Measurements from ENCODE around the gene CAMK2N2.

CAMK2N2 gene

GRCh38 chr3:184258926-184259325 is 2.4 kb downstream of the CAMK2N2 start:
- H3K4me1 ChIP-seq (ENCODE audit: control insufficient read depth in 5 of 5, insufficient read depth in 5 of 5, low read length in 5 of 5) = peaks cover 2 to 29% (median 22%) of the 10 kb centered on the region in 5 donors
- peaks cover 23 to 41% (median 32%) of the 10 kb centered on the region in 5 donors for H3K27me3 ChIP-seq (ENCODE audit: control insufficient read depth in 5 of 5, insufficient read depth in 4 of 5, low read length in 5 of 5)
- H3K27ac ChIP-seq (ENCODE audit: low read depth, low read length) = no peak overlapping the region
- no peak overlapping the region for H3K9ac ChIP-seq (ENCODE audit: low read length in 5 of 5)
- H3K9me3 ChIP-seq (ENCODE audit: control insufficient read depth in 5 of 5, low read length in 5 of 5) = no peaks in the 10 kb centered on the region
- no peaks in the 10 kb centered on the region for H3K36me3 ChIP-seq (ENCODE audit: control insufficient read depth in 5 of 5, insufficient read depth in 5 of 5, low read length in 5 of 5)
- H3K4me3 ChIP-seq (ENCODE audit: low read depth in 1 of 5, low read length in 5 of 5) = no peak overlapping the region

- Histone ChIP-seq H3K36me3 (ENCODE audit: control insufficient read depth in 5 of 5, insufficient read depth in 5 of 5, low read length in 5 of 5) (no peaks in the 10 kb centered on the region), H3K4me1 (ENCODE audit: control insufficient read depth in 5 of 5, insufficient read depth in 5 of 5, low read length in 5 of 5) (peaks cover 2 to 23% (median 21%) of the 10 kb centered on the region in 5 donors), H3K27ac (ENCODE audit: low read depth, low read length) (no peak overlapping the region), H3K27me3 (ENCODE audit: control insufficient read depth in 5 of 5, insufficient read depth in 4 of 5, low read length in 5 of 5) (peaks cover 17 to 31% (median 24%) of the 10 kb centered on the region in 5 donors), H3K9ac (ENCODE audit: low read length in 5 of 5) (no peak overlapping the region), H3K9me3 (ENCODE audit: control insufficient read depth in 5 of 5, low read length in 5 of 5) (no peaks in the 10 kb centered on the region), H3K4me3 (ENCODE audit: low read depth in 1 of 5, low read length in 5 of 5) (no peak overlapping the region)
Observed at GRCh38 chr3:184257083-184257915, 4.1 kb downstream of the CAMK2N2 start.

GRCh38 chr3:184255291-184256039 is 5.9 kb downstream of the CAMK2N2 start:
- H3K27ac ChIP-seq (ENCODE audit: low read depth, low read length) = no peak overlapping the region
- no peak overlapping the region for H3K9ac ChIP-seq (ENCODE audit: low read length in 5 of 5)
- H3K9me3 ChIP-seq (ENCODE audit: control insufficient read depth in 5 of 5, low read length in 5 of 5) = no peaks in the 10 kb centered on the region
- H3K27me3 ChIP-seq (ENCODE audit: control insufficient read depth in 5 of 5, insufficient read depth in 4 of 5, low read length in 5 of 5) = peaks cover 9 to 18% (median 14%) of the 10 kb centered on the region in 5 donors
- H3K36me3 ChIP-seq (ENCODE audit: control insufficient read depth in 5 of 5, insufficient read depth in 5 of 5, low read length in 5 of 5) = no peaks in the 10 kb centered on the region
- peaks cover 0 to 9% (median 8%) of the 10 kb centered on the region in 5 donors for H3K4me1 ChIP-seq (ENCODE audit: control insufficient read depth in 5 of 5, insufficient read depth in 5 of 5, low read length in 5 of 5)
- H3K4me3 ChIP-seq (ENCODE audit: low read depth in 1 of 5, low read length in 5 of 5) = no peak overlapping the region

DNA sequence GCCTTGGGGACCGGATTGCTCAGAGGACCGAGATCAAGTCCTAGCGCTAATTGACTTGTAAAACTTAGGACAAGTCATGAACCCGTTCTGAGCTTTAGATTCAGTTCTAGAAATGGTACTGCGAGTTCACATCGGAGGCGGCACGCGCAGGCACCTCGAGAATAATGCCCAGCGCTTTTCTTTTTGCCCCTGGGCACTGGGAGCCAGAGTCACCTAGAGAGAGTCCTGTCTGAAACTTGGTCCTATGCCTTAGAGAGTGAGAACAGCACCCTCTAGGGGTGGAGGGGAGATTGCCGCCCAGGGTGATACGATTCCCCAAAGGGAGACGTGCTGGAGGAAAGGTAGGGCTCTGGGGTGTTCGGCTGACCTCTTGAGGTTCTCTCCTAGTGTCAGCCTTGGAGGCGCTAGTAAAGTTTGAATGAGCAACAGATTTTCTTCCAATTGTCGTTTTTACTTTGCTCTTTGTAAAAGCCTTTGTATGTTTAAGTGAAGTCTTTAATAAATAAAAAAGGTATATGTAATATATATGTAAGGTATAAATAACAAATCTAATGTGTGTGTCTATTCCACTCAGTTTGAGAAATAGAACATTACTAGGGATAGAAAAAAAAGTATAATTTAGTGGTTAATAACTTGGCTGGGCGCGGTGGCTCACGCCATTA is 11.1 kb downstream of the CAMK2N2 start:
- Histone ChIP-seq H3K4me3 (ENCODE audit: low read depth in 1 of 5, low read length in 5 of 5) (peak overlapping the region; percentile 77 to 98 (median 95)), H3K9ac (ENCODE audit: low read length in 5 of 5) (peak overlapping the region in 4 of 5 donors; percentile 84 to 94 (median 87)), H3K4me1 (ENCODE audit: control insufficient read depth in 5 of 5, insufficient read depth in 5 of 5, low read length in 5 of 5) (peaks cover 4 to 27% (median 21%) of the 10 kb centered on the region in 5 donors), H3K27me3 (ENCODE audit: control insufficient read depth in 5 of 5, insufficient read depth in 4 of 5, low read length in 5 of 5) (no peaks in the 10 kb centered on the region), H3K36me3 (ENCODE audit: control insufficient read depth in 5 of 5, insufficient read depth in 5 of 5, low read length in 5 of 5) (peaks cover 0 to 5% (median 4%) of the 10 kb centered on the region in 5 donors), H3K9me3 (ENCODE audit: control insufficient read depth in 5 of 5, low read length in 5 of 5) (no peaks in the 10 kb centered on the region), H3K27ac (ENCODE audit: low read depth, low read length) (peak overlapping the region; percentile 89)

DNA sequence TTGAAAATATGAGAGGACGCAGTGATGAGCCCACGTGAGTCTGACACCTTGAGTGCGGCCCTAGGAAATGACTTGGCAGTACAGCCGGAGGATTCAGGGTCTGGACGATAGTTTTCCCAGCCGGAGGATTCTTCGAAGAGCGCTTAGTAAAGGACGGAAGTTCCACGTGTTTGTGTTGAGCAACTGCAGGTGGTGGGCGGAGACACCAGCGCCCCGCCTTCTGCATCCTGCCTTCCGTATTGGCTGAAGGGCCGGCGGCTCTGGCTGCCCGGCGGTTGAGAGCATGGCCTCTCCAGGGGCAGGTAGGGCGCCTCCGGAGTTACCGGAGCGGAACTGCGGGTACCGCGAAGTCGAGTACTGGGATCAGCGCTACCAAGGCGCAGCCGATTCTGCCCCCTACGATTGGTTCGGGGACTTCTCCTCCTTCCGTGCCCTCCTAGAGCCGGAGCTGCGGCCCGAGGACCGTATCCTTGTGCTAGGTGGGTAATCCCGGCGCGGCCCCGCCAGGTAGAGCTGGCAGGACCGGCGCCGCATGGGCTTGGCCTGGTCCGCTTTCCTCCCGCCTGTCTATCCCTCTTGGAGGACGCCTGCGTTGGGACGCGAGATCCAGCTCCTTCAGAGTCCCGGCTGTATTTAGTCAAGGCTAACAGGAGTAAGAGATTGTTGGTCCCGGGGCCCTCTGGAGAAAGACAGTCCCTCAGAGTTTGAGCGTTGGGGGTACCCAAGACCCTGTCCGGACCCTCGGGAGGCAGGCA is 11.8 kb downstream of the CAMK2N2 start, which contains the start of gene EEF1AKMT4:
EEF1AKMT4 (plus strand) TSS at position 261 of the 755 bp plus-strand sequence; CDS start at position 284, 23 bp downstream.
- Histone ChIP-seq H3K9me3 (ENCODE audit: control insufficient read depth in 5 of 5, low read length in 5 of 5) (no peaks in the 10 kb centered on the region), H3K36me3 (ENCODE audit: control insufficient read depth in 5 of 5, insufficient read depth in 5 of 5, low read length in 5 of 5) (peaks cover 0 to 12% (median 11%) of the 10 kb centered on the region in 5 donors), H3K27ac (ENCODE audit: low read depth, low read length) (peak within 1 kb of the TSS; percentile 89), H3K4me3 (ENCODE audit: low read depth in 1 of 5, low read length in 5 of 5) (peak within 1 kb of the TSS; percentile 77 to 99 (median 97)), H3K9ac (ENCODE audit: low read length in 5 of 5) (peak within 1 kb of the TSS; percentile 86 to 96 (median 94)), H3K27me3 (ENCODE audit: control insufficient read depth in 5 of 5, insufficient read depth in 4 of 5, low read length in 5 of 5) (no peaks in the 10 kb centered on the region), H3K4me1 (ENCODE audit: control insufficient read depth in 5 of 5, insufficient read depth in 5 of 5, low read length in 5 of 5) (peaks cover 4 to 27% (median 21%) of the 10 kb centered on the region in 5 donors)

DNA sequence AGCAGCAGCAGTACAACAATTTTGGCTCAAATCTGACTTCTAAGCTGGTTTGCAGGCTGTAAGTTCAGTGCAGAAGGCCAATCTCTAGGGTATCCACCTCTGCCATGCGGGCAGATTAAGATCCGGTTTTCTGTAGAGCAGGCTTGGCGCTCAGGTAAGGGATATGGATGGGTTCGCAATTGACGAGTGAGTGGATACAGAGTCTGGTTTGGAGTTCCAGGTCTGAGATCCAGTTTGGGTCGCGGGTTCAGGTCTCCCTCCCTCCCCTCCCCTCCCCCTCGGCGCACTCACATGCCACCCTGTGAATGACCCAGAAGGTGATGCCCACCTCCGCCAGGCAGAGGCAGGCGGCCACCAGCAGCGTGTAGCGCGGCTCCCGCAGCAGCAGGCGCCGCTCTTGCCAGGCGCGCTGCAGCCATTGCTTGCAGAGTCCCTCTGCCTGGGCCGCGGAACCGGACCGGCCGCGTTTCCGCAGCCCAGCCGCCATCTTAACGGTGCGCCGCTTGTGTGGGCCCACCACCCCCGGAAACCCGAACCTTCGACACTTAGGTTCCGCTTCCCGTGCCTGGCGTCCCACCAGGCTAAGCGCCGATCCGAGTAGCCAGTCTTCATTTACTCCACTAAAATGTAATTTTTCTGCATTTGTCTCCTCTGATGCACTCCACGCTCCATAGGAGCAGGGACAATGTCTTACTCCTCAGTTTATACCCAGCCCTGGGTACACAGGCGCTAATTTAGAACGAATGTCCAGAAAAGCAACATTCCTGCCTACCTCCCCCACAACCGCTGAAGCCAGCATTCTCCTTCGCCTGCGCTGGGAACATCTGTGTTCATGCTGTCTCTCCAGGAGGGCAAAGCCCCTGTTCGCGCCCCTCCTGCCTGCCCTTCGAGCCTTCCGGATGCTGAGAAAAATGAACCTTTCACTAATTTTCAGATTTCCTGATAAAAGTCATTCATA is 12.6 kb downstream of the CAMK2N2 start, which contains the start of gene ALG3:
ALG3 (minus strand) TSS at position 509 of the 958 bp plus-strand sequence; CDS start at position 487, 22 bp downstream.
- peaks cover 4 to 27% (median 21%) of the 10 kb centered on the region in 5 donors for H3K4me1 ChIP-seq (ENCODE audit: control insufficient read depth in 5 of 5, insufficient read depth in 5 of 5, low read length in 5 of 5)
- peak within 1 kb of the TSS; percentile 77 to 99 (median 97) for H3K4me3 ChIP-seq (ENCODE audit: low read depth in 1 of 5, low read length in 5 of 5)
- H3K27me3 ChIP-seq (ENCODE audit: control insufficient read depth in 5 of 5, insufficient read depth in 4 of 5, low read length in 5 of 5) = no peaks in the 10 kb centered on the region
- peak within 1 kb of the TSS; percentile 89 for H3K27ac ChIP-seq (ENCODE audit: low read depth, low read length)
- peak within 1 kb of the TSS; percentile 86 to 96 (median 94) for H3K9ac ChIP-seq (ENCODE audit: low read length in 5 of 5)
- peaks cover 0 to 20% (median 20%) of the 10 kb centered on the region in 5 donors for H3K36me3 ChIP-seq (ENCODE audit: control insufficient read depth in 5 of 5, insufficient read depth in 5 of 5, low read length in 5 of 5)
- no peaks in the 10 kb centered on the region for H3K9me3 ChIP-seq (ENCODE audit: control insufficient read depth in 5 of 5, low read length in 5 of 5)

- H3K4me3 ChIP-seq (ENCODE audit: low read depth in 1 of 5, low read length in 5 of 5) = no peak overlapping the region
- no peak overlapping the region for H3K9ac ChIP-seq (ENCODE audit: low read length in 5 of 5)
- H3K27ac ChIP-seq (ENCODE audit: low read depth, low read length) = no peak overlapping the region
- no peaks in the 10 kb centered on the region for H3K9me3 ChIP-seq (ENCODE audit: control insufficient read depth in 5 of 5, low read length in 5 of 5)
- H3K4me1 ChIP-seq (ENCODE audit: control insufficient read depth in 5 of 5, insufficient read depth in 5 of 5, low read length in 5 of 5) = peaks cover 0 to 9% (median 3%) of the 10 kb centered on the region in 5 donors
- H3K27me3 ChIP-seq (ENCODE audit: control insufficient read depth in 5 of 5, insufficient read depth in 4 of 5, low read length in 5 of 5) = peaks cover 0 to 4% (median 2%) of the 10 kb centered on the region in 5 donors
- peaks cover 3 to 41% (median 37%) of the 10 kb centered on the region in 5 donors for H3K36me3 ChIP-seq (ENCODE audit: control insufficient read depth in 5 of 5, insufficient read depth in 5 of 5, low read length in 5 of 5)
Observed at GRCh38 chr3:184242297-184242685, 19.1 kb downstream of the CAMK2N2 start.

DNA sequence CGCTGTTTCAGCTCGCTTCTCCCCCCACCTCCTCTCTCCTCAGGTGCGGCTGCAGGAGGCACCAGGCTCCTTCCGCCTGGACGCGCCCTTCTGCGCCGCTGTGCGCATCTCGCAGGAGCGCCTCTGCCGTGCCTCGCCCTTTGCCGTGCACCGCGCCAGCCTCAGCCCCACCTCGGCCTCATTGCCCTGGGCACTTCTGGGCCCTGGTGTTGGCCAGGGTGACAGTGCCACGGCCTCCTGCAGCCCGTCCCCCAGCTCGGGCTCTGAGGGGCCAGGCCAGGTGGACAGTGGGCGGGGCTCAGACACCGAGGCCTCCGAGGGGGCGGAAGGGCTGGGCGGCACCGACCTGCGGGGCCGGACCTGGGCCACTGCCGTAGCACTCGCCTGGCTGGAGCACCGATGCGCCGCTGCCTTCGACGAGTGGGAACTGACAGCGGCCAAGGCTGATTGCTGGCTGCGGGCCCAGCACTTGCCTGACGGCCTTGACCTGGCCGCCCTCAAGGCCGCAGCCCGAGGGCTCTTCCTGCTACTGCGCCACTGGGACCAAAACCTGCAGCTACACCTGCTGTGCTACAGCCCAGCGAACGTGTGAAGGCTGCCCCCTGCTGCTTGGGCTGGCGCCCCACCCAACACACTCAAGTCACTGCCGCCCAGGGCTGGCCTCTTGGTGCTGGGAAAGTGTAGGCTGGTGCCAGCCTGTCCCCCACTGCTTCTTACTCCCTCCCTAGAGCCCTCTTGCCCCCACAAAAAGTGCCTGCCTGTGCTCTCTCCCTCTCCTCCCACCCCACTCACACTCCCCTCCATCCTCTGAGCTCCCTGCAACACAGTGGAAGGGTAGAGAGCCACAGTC is 19.7 kb downstream of the CAMK2N2 start:
- no peaks in the 10 kb centered on the region for H3K9me3 ChIP-seq (ENCODE audit: control insufficient read depth in 5 of 5, low read length in 5 of 5)
- peaks cover 0 to 9% (median 3%) of the 10 kb centered on the region in 5 donors for H3K4me1 ChIP-seq (ENCODE audit: control insufficient read depth in 5 of 5, insufficient read depth in 5 of 5, low read length in 5 of 5)
- H3K9ac ChIP-seq (ENCODE audit: low read length in 5 of 5) = no peak overlapping the region
- no peak overlapping the region for H3K27ac ChIP-seq (ENCODE audit: low read depth, low read length)
- peaks cover 3 to 41% (median 37%) of the 10 kb centered on the region in 5 donors for H3K36me3 ChIP-seq (ENCODE audit: control insufficient read depth in 5 of 5, insufficient read depth in 5 of 5, low read length in 5 of 5)
- peaks cover 3 to 7% (median 5%) of the 10 kb centered on the region in 5 donors for H3K27me3 ChIP-seq (ENCODE audit: control insufficient read depth in 5 of 5, insufficient read depth in 4 of 5, low read length in 5 of 5)
- no peak overlapping the region for H3K4me3 ChIP-seq (ENCODE audit: low read depth in 1 of 5, low read length in 5 of 5)

Data from subcutaneous abdominal adipose tissue (tissue), 5 donors.